Fibroblast of mammary gland (primary cell): ENCODE results near the gene DSCAML1.

ENCODE experiments used
- DNase-seq: peaks from one replicate; pipeline ENCODE4 v3.0.0-alpha.2; 2010; ENCODE audit warnings: low read depth
- H3K4me3 ChIP-seq: 2 replicates; pipeline ENCODE4 v1.5.1; 2011; ENCODE audit warnings: low read depth, mild to moderate bottlenecking, low read length, moderate library complexity; ENCODE audit not compliant: control insufficient read depth
- TF ChIP-seq, protein P1 (sequence below): conservative IDR thresholded peaks from 2 replicates; pipeline ENCODE4 v1.5.1; 2011; ENCODE audit warnings: low read depth, low read length, inconsistent platforms; ENCODE audit not compliant: control insufficient read depth, insufficient read depth

DSCAML1 gene, protein sequence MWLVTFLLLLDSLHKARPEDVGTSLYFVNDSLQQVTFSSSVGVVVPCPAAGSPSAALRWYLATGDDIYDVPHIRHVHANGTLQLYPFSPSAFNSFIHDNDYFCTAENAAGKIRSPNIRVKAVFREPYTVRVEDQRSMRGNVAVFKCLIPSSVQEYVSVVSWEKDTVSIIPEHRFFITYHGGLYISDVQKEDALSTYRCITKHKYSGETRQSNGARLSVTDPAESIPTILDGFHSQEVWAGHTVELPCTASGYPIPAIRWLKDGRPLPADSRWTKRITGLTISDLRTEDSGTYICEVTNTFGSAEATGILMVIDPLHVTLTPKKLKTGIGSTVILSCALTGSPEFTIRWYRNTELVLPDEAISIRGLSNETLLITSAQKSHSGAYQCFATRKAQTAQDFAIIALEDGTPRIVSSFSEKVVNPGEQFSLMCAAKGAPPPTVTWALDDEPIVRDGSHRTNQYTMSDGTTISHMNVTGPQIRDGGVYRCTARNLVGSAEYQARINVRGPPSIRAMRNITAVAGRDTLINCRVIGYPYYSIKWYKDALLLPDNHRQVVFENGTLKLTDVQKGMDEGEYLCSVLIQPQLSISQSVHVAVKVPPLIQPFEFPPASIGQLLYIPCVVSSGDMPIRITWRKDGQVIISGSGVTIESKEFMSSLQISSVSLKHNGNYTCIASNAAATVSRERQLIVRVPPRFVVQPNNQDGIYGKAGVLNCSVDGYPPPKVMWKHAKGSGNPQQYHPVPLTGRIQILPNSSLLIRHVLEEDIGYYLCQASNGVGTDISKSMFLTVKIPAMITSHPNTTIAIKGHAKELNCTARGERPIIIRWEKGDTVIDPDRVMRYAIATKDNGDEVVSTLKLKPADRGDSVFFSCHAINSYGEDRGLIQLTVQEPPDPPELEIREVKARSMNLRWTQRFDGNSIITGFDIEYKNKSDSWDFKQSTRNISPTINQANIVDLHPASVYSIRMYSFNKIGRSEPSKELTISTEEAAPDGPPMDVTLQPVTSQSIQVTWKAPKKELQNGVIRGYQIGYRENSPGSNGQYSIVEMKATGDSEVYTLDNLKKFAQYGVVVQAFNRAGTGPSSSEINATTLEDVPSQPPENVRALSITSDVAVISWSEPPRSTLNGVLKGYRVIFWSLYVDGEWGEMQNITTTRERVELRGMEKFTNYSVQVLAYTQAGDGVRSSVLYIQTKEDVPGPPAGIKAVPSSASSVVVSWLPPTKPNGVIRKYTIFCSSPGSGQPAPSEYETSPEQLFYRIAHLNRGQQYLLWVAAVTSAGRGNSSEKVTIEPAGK (N-terminal part only)

DNA sequence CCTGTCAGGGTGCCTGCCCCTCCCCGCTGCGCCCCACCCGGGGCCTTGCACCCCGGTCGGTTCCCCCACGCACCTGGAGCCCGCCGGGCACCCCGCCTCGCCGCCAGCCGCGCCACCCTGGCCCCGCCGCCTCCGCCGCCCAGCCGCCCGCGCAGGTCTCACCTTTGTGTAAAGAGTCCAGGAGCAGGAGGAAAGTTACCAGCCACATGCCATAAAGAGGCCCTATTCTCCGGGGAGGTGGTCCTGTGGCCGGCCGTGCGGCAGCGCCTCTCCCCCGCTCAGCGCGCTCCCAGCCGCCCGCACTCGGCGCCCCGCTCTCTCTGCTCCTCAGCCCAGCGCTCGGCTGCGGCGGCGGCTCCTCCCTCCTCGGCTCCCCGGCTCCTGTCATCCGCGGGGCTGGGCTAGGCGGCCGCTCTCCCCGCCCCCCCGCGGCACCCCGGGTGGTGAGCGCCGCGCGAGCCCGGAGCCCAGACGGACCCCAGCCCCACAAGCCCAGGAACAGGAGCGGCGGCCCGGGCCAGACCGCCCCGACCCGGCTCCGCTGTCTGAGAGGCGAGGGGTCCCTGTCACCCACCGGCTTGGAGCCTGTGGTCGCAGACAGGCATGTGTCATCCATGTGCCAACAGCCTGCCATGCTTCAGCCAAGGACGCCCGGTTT, at the start of gene DSCAML1:
TSS of gene DSCAML1 (minus strand) at position 345 of the 658 bp plus-strand sequence. CDS start at position 208, 137 bp downstream.
- TF ChIP-seq, protein P1, sequence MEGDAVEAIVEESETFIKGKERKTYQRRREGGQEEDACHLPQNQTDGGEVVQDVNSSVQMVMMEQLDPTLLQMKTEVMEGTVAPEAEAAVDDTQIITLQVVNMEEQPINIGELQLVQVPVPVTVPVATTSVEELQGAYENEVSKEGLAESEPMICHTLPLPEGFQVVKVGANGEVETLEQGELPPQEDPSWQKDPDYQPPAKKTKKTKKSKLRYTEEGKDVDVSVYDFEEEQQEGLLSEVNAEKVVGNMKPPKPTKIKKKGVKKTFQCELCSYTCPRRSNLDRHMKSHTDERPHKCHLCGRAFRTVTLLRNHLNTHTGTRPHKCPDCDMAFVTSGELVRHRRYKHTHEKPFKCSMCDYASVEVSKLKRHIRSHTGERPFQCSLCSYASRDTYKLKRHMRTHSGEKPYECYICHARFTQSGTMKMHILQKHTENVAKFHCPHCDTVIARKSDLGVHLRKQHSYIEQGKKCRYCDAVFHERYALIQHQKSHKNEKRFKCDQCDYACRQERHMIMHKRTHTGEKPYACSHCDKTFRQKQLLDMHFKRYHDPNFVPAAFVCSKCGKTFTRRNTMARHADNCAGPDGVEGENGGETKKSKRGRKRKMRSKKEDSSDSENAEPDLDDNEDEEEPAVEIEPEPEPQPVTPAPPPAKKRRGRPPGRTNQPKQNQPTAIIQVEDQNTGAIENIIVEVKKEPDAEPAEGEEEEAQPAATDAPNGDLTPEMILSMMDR: no peak
- DNase-seq: no peak
- H3K4me3 ChIP-seq: no peak within 1 kb of the TSS

DNA sequence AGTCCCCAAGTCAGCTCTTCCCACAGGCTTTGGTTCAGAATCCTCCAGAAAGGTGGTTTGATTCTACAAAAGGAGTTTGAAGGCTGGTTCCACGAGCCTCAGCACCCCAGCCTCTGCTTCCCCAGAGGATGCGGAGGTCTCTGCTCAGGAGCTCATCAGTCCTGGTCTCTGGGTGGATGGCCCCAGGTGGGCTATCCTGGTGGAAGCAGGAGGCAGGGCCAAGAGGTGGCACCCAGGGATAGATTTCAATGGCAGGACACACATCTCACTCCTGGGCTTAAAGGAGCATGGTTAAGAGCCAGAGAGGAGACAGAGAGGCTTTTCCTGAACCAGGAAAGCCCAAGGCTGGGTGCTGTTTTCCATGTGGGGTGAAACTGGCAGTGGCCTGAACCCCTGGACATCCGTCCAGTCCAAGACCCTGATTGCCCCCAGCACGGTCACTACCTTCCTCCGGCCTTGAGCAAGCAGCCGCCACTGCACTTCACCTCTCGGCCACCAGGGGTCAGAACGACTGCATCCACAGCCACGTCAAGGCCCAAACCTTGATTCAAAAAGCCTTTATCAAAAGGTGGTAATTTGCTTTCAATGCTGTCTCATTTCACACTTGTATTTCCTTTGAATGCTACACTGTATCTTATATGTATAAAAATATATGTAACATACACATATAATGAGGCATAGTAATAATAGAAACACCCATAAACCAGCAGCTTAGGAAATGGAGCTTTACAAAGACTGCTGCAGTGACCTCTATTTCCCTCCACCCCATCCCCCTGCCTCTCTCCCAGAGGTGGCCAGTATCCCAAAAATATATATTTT, 46.9 kb upstream of the DSCAML1 start:
- TF ChIP-seq, protein P1: peak; percentile 98
- peak; percentile 70 for DNase-seq
- no peak overlapping the region for H3K4me3 ChIP-seq

- H3K4me3 ChIP-seq: no peak overlapping the region
- no peak for DNase-seq
- TF ChIP-seq, protein P1: no peak
Measured at GRCh38 chr11:117842131-117842941, 45.3 kb upstream of the DSCAML1 start.

- no peak for DNase-seq
- TF ChIP-seq, protein P1: no peak
- no peak overlapping the region for H3K4me3 ChIP-seq
Measured at GRCh38 chr11:117841551-117842031, 44.6 kb upstream of the DSCAML1 start.

DNA sequence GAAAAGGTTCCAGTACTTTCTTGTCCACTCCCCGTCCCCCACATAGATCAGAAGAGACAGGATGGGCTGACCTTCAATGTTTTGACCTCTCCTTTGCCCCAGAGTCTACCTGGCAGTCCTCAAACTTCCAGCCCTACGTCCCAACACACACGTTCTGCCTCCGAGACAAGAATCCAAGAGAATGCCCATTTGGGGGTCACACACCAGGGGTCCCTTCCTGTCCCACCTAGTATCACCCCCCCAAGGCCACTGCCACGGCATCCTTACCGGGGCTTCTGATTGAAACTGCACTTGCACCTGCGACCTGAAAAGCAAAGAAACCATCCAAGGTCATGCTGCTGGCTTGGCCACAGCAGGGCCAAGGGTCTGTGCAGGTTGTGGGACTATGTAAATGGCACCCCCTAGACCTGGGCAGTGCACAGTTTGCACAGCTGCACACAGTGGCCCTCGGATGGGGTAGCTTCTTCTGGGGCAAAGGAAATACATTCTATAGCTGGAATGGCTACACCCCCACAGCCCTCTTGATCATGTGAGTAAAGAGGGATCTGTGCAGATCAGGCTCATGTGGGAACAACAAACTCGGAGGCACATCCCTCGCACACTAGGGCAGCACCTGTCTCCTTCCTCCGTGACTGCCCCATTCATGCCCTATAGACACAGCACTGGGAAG, 44.0 kb upstream of the DSCAML1 start:
- no peak overlapping the region for H3K4me3 ChIP-seq
- TF ChIP-seq, protein P1: no peak
- DNase-seq: no peak
